Endodermal cell (in vitro differentiated cells): ENCODE data around the gene OGT. TPM values are rescaled to one million over a fixed set of nuclear protein-coding genes. Genes with fewer than 3 reads are reported as not detected.

Experiments
- DNase-seq: peaks from one replicate; pipeline ENCODE4 v3.0.0-alpha.2; 2017
- H3K27ac ChIP-seq: 2 replicates; pipeline ENCODE4 v1.5.1; 2013; ENCODE audit warnings: mild to moderate bottlenecking, low read depth, low read length, moderate library complexity
- H3K27me3 ChIP-seq: 2 replicates; pipeline ENCODE4 v1.6.1; 2013; ENCODE audit warnings: mild to moderate bottlenecking, low read length, moderate library complexity; ENCODE audit not compliant: insufficient read depth, control insufficient read depth, poor library complexity, severe bottlenecking
- H3K36me3 ChIP-seq: 2 replicates; pipeline ENCODE4 v1.7.0; 2013; ENCODE audit warnings: mild to moderate bottlenecking, low read length, moderate library complexity; ENCODE audit not compliant: control insufficient read depth, insufficient read depth
- H3K4me1 ChIP-seq: one replicate; pipeline ENCODE4 v1.7.0; 2013; ENCODE audit warnings: low read length; ENCODE audit not compliant: control insufficient read depth, insufficient read depth
- H3K4me3 ChIP-seq: 2 replicates; pipeline ENCODE4 v1.5.1; 2013; ENCODE audit warnings: mild to moderate bottlenecking, low read length, moderate library complexity
- H3K9ac ChIP-seq: 2 replicates; pipeline ENCODE4 v1.6.1; 2013; ENCODE audit warnings: mild to moderate bottlenecking, low read length, moderate library complexity; ENCODE audit not compliant: poor library complexity, severe bottlenecking; ENCODE audit errors: extremely low read depth
- H3K9me3 ChIP-seq: 2 replicates; pipeline ENCODE4 v1.6.1; 2013; ENCODE audit warnings: mild to moderate bottlenecking, low read length, moderate library complexity; ENCODE audit not compliant: control insufficient read depth
- H3K27ac Mint-ChIP-seq: 2 replicates; pipeline ENCODE4 v1.8.0; 2020; ENCODE audit warnings: mixed read lengths
- H3K27me3 Mint-ChIP-seq: 2 replicates; pipeline ENCODE4 v1.8.0; 2021; ENCODE audit warnings: mild to moderate bottlenecking, mixed read lengths; ENCODE audit not compliant: insufficient read depth
- H3K36me3 Mint-ChIP-seq: 2 replicates; pipeline ENCODE4 v1.8.0; 2020; ENCODE audit warnings: low read depth, mixed read lengths
- H3K4me1 Mint-ChIP-seq: 2 replicates; pipeline ENCODE4 v1.8.0; 2020; ENCODE audit warnings: mixed read lengths
- H3K4me3 Mint-ChIP-seq: 2 replicates; pipeline ENCODE4 v1.8.0; 2020; ENCODE audit warnings: mild to moderate bottlenecking, moderate library complexity, mixed read lengths
- H3K9me3 Mint-ChIP-seq: 2 replicates; pipeline ENCODE4 v1.8.0; 2020; ENCODE audit warnings: mild to moderate bottlenecking, mixed read lengths
- WGBS, 2 experiments: methylation state at CpG; one replicate each; pipeline versions ENCODE4 v1.1.5 to v1.1.7; 2013; ENCODE audit warnings: missing lambda C conversion rate in 2 of 2, mixed read lengths in 1 of 2; ENCODE audit not compliant: insufficient coverage in 1 of 2, insufficient read length in 1 of 2; 5-methylcytosine and 5-hydroxymethylcytosine counted together
- total RNA-seq, 2 donors: library from RNA; stranded (reverse); fragmentation: NEBNext Ultra II Directional in 1 of 2; extraction: Animal tissue kit (Norgen Biotek cat#: 25700) in 1 of 2; gene quantifications; 2 replicates in 1 of 2; 3 replicates in 1 of 2; pipeline ENCODE4 v1.2.1, GENCODE V29; 2021
- TF ChIP-seq, protein P1 (sequence below): fragments of 200-600 bp; sonication (generic); conservative IDR thresholded peaks from 2 replicates; pipeline ENCODE4 v1.5.0; 2021; ENCODE audit warnings: antibody characterized with exemption, mild to moderate bottlenecking

The OGT gene
- total RNA-seq, 2 donors from 2014 or later: 114 to 153 TPM

DNA sequence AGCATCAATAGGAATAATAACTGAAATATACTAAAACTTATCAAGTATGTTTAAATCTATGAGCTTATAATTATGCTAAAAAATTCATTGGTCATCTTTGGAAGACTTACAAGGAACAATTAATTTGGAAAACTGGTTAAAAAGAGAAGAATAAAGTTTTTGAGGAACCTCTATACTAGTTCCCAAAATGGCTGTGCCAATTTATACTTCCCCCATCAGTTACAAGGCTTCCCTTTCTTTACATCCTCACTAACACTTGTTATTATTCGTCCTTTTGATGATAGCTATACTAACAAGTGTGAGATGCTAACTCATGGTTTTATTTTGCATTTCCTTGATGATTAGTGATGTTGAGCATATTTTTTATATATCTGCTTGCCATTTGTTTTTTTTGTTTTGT lies 17.1 kb downstream of the OGT start:
- Histone ChIP-seq H3K36me3 (peaks cover 65% of the 10 kb centered on the region), H3K9ac (no peak overlapping the region), H3K4me1 (no peaks in the 10 kb centered on the region), H3K9me3 (no peaks in the 10 kb centered on the region), H3K27me3 (no peaks in the 10 kb centered on the region), H3K4me3 (no peak overlapping the region), H3K27ac (no peak overlapping the region)
- H3K27ac Mint-ChIP-seq: no peak overlapping the region
- H3K9me3 Mint-ChIP-seq: peaks cover 47% of the 10 kb centered on the region
- no peaks in the 10 kb centered on the region for H3K4me1 Mint-ChIP-seq
- no peaks in the 10 kb centered on the region for H3K27me3 Mint-ChIP-seq
- H3K4me3 Mint-ChIP-seq: no peak overlapping the region
- TF ChIP-seq, protein P1, sequence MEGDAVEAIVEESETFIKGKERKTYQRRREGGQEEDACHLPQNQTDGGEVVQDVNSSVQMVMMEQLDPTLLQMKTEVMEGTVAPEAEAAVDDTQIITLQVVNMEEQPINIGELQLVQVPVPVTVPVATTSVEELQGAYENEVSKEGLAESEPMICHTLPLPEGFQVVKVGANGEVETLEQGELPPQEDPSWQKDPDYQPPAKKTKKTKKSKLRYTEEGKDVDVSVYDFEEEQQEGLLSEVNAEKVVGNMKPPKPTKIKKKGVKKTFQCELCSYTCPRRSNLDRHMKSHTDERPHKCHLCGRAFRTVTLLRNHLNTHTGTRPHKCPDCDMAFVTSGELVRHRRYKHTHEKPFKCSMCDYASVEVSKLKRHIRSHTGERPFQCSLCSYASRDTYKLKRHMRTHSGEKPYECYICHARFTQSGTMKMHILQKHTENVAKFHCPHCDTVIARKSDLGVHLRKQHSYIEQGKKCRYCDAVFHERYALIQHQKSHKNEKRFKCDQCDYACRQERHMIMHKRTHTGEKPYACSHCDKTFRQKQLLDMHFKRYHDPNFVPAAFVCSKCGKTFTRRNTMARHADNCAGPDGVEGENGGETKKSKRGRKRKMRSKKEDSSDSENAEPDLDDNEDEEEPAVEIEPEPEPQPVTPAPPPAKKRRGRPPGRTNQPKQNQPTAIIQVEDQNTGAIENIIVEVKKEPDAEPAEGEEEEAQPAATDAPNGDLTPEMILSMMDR: no peak
- peaks cover 44% of the 10 kb centered on the region for H3K36me3 Mint-ChIP-seq
- 100% methylated on average over 1 of the region's 1 CpG; no CpG with 5 or more reads in 1 of the 2 experiments for WGBS, 2 experiments
- no peak for DNase-seq

DNA sequence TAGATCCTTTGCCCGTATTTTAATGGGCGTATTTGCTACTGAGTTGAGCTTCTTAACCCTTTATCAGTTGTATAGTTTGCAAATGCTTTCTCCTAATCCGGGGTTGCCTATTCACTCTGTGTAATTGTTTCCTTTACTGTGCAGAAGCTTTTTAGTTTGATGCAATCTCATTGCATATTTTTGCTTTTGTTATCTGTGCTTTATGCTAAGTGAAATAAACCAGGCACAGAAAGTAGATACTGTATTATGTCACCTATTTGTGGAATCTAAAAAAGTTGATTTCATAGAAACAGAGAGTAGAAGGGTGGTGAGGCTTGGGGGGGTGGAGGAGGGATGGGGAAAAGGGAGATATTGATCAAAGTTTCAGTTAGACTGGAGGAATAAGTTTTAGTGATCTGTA lies 17.7 kb downstream of the OGT start:
- no peak overlapping the region for H3K27ac ChIP-seq
- H3K4me1 Mint-ChIP-seq: no peaks in the 10 kb centered on the region
- H3K9me3 ChIP-seq: no peaks in the 10 kb centered on the region
- H3K27me3 Mint-ChIP-seq: no peaks in the 10 kb centered on the region
- no peak for DNase-seq
- no peaks in the 10 kb centered on the region for H3K4me1 ChIP-seq
- H3K9me3 Mint-ChIP-seq: peaks cover 50% of the 10 kb centered on the region
- TF ChIP-seq, protein P1: no peak
- peaks cover 69% of the 10 kb centered on the region for H3K36me3 ChIP-seq
- no peak overlapping the region for H3K4me3 Mint-ChIP-seq
- H3K36me3 Mint-ChIP-seq: peaks cover 50% of the 10 kb centered on the region
- WGBS, 2 experiments: 88% methylated on average over 3 of the region's 3 CpGs; no CpG with 5 or more reads in 1 of the 2 experiments
- no peaks in the 10 kb centered on the region for H3K27me3 ChIP-seq
- H3K9ac ChIP-seq: no peak overlapping the region
- H3K27ac Mint-ChIP-seq: no peak overlapping the region
- no peak overlapping the region for H3K4me3 ChIP-seq

DNA sequence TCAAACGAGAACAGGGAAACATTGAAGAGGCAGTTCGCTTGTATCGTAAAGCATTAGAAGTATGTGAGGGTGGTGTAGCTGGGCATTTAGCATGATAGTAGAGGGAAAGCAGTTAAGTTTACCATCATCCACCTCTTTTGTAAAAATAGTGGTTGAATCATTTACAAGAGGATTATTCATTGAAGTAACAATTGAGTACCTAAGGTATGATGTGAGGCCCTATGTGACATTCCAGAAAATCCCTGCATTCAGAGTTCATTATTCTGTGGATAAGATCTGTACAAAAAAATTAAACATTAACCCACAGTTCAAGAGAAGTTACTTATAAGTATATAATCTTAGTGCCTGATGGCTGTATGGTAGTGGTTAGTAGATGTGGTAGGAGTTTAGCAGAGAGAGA lies 23.1 kb downstream of the OGT start:
- Histone ChIP-seq H3K9me3 (no peaks in the 10 kb centered on the region), H3K27ac (no peak overlapping the region), H3K4me1 (no peaks in the 10 kb centered on the region), H3K4me3 (no peak overlapping the region), H3K9ac (no peak overlapping the region), H3K27me3 (no peaks in the 10 kb centered on the region), H3K36me3 (peaks cover 69% of the 10 kb centered on the region)
- Mint-ChIP-seq H3K27ac (no peak overlapping the region), H3K27me3 (no peaks in the 10 kb centered on the region), H3K4me1 (no peaks in the 10 kb centered on the region), H3K4me3 (no peak overlapping the region), H3K36me3 (peaks cover 57% of the 10 kb centered on the region), H3K9me3 (peaks cover 49% of the 10 kb centered on the region)
- no peak for DNase-seq
- TF ChIP-seq, protein P1: no peak
- WGBS, 2 experiments: 100% methylated on average over 2 of the region's 3 CpGs; no CpG with 5 or more reads in 1 of the 2 experiments
